IPS-15b (cell line): Measurements from ENCODE around the gene TMEM108.

Source experiments
- H3K27me3 ChIP-seq: one replicate; pipeline ENCODE4 v1.6.1; 2013; ENCODE audit warnings: low read length; ENCODE audit not compliant: control insufficient read depth, insufficient read depth
- H3K36me3 ChIP-seq: one replicate; pipeline ENCODE4 v1.6.1; 2013; ENCODE audit warnings: low read length; ENCODE audit not compliant: control insufficient read depth, insufficient read depth
- H3K4me1 ChIP-seq: one replicate; pipeline ENCODE4 v1.6.1; 2013; ENCODE audit warnings: mild to moderate bottlenecking, low read length; ENCODE audit not compliant: control insufficient read depth, insufficient read depth
- H3K4me3 ChIP-seq: one replicate; pipeline ENCODE4 v1.5.1; 2013; ENCODE audit warnings: low read depth, low read length
- H3K9ac ChIP-seq: one replicate; pipeline ENCODE4 v1.6.1; 2013; ENCODE audit warnings: low read depth, mild to moderate bottlenecking, low read length
- H3K9me3 ChIP-seq: one replicate; pipeline ENCODE4 v1.6.1; 2013; ENCODE audit warnings: mild to moderate bottlenecking, low read length; ENCODE audit not compliant: control insufficient read depth, insufficient read depth

Gene TMEM108

DNA sequence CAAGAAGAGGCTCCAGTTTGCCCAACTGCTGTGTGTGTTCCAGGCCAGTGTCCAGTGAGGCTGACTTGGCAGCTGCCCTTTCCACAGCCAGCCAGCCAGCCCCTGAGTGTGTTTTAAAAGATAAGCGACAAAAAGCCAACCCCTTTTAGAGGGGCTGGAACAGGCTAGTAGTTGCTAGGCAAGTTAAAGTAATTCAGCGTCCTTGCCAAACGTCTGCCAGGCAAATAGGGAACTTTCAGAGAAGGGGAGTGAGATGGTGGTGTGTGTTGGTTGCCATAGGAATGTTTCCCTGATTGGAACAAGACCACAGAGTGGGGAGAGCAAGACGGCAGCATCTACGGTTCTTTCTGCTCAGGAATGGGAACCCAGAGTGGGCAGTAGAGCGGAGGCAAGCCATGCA, 86.3 kb downstream of the TMEM108 start:
- Histone ChIP-seq H3K4me1 (no peaks in the 10 kb centered on the region), H3K4me3 (no peak overlapping the region), H3K9ac (no peak overlapping the region), H3K9me3 (no peaks in the 10 kb centered on the region), H3K36me3 (no peaks in the 10 kb centered on the region), H3K27me3 (no peaks in the 10 kb centered on the region)

DNA sequence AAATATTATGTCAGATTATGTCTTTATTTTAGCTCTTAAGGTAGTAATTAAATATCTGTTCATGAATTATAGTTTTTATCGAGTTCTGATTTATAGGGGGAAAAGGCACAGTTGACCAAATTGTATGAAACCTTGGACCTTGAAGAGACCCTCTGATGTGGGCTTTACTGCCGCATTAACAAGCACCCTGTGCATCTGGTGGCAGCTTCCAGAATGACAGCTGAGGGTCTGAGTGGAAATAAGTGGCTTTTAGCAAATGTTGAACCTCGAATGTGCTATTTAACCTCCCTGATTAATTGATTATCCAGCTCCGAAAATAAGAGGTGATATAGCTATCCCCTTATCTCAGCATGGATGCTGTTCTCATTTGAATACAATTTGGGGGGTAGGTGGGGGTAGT, 87.0 kb downstream of the TMEM108 start:
- H3K4me3 ChIP-seq, result no peak overlapping the region
- H3K36me3 ChIP-seq, result no peaks in the 10 kb centered on the region

DNA sequence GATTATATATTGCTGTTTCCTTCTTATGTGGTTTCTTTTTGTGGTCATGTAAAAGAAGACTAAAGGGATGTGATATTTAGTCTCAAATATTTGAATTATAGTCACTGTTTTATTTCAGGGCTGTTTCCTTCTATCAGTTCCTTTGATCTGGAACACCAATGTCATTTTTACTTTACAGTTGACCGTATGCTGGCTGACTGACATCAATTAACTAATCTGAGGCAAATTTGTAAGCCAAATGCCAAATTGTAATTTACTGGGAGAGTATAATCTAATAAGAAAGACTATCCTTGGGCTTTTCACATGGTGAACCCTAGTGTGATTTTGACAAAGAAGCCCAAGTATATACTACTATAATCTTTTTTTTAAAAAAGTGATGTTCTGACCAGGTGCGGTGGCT, 87.6 kb downstream of the TMEM108 start:
- Histone ChIP-seq H3K4me1 (no peaks in the 10 kb centered on the region), H3K9me3 (no peaks in the 10 kb centered on the region), H3K4me3 (no peak overlapping the region)

More for the DNA sequence above, 87.0 kb downstream of the TMEM108 start:
- H3K27me3 ChIP-seq, result no peaks in the 10 kb centered on the region
- H3K9me3 ChIP-seq, result no peaks in the 10 kb centered on the region
- H3K4me1 ChIP-seq, result no peaks in the 10 kb centered on the region
- H3K9ac ChIP-seq, result no peak overlapping the region

DNA sequence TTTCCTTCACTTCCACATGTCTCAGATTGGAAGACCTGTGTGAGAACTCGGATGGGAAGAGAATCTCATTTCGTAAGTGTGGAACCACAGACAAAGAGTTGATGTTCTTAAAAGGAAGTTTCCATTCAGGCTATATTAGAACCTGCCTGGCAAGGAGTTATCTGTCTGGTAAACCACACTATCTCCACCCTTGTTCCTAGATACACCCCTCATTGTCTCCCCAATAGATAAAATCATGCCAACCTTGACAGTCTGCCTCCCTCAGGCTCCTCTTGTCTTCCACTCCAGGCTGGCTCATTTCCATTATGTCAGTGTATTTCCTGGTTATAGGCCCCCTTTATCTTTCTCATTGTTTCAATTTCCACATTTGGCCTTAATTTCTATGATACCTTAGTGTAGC, 89.2 kb downstream of the TMEM108 start:
- H3K36me3 ChIP-seq, result no peaks in the 10 kb centered on the region
- no peaks in the 10 kb centered on the region for H3K27me3 ChIP-seq
- no peak overlapping the region for H3K9ac ChIP-seq
- no peaks in the 10 kb centered on the region for H3K4me1 ChIP-seq
- H3K9me3 ChIP-seq, result no peaks in the 10 kb centered on the region
- H3K4me3 ChIP-seq, result no peak overlapping the region

More for the DNA sequence above, 87.6 kb downstream of the TMEM108 start:
- Histone ChIP-seq H3K36me3 (no peaks in the 10 kb centered on the region), H3K27me3 (no peaks in the 10 kb centered on the region), H3K9ac (no peak overlapping the region)

DNA sequence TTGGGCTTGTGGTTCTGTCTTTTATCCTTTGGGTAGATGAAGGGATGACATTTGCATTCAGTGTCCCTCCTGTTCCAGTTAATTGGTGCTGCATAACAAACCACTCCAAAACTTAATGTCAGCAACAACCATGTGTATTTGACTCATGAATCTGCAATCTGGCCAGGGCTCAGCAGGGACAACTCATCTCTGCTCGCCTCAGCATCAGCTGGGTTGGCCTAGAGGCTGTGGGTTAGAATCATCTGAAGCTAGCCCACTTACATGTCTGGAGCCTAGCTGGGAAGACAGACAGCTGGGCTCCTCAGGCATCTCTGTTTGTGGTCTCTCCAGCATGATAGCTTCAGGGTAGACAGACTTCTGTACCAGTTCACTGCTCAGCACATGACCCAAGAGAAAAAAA, 92.0 kb downstream of the TMEM108 start:
- Histone ChIP-seq H3K9ac (no peak overlapping the region), H3K36me3 (no peaks in the 10 kb centered on the region), H3K4me1 (no peaks in the 10 kb centered on the region), H3K27me3 (no peaks in the 10 kb centered on the region), H3K4me3 (no peak overlapping the region), H3K9me3 (no peaks in the 10 kb centered on the region)

DNA sequence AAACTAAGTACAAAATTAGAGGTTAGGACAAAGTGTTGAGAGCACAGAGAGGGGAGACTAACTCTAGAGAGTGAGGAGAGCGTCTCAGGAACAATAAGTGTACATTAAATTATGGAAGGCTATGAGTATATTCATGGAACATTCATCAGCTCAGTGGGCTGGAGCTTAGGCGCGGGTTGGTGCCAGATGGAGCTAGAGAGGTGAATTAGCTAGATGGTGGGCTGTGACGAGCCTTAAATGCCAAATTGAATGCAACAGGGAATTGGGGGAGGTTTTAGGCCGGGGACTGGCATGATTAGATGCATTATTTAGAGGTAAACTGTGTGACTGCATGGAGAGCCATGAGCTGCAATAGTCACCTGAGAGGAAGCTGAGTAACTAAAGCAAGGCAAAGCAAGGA, 97.1 kb downstream of the TMEM108 start:
- no peaks in the 10 kb centered on the region for H3K36me3 ChIP-seq
- no peaks in the 10 kb centered on the region for H3K27me3 ChIP-seq
- H3K4me1 ChIP-seq, result no peaks in the 10 kb centered on the region

DNA sequence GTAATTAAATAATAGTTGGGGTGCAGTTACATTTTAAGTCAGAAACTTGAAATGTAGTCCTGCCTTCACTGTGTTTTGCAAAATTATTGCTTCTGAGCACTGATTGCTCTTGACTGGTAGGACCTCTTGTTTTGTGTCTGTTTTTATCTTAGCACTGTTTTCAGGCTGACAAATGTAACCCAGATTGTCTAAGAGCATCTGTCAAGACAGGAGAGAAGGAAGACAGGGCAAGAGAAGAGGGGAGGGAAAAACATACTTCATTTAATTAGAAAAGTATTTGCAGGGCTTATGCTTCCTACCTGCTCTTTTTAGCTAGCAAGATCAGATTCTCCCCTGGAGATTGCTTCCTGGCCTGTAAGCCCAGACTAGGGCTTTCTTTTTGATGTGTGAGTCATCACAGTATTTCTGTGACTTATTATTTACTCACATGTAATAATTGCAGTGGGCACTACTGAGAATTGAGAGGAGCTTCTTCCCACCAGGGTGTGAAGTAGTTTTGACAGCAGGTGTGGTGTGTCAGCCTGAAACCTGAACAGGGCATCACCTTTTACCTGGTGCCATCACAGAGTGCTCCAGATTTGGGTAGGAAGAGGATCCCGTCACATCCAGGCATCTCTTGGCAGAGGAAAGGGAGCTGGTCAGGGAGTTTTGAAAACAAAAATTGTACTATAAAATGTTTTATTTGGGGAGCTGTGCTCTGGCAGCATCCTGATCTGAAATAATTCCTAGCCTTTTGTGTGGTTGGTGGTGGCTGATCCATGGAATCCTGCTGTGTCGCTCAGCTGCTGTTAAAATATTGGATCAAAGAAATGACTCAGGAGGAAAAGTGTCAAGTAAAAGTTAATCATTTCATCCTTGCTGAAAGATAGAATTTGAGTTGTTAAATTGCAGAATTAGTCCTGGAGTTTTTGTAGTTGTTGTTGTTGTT, 98.2 kb downstream of the TMEM108 start:
- no peaks in the 10 kb centered on the region for H3K27me3 ChIP-seq
- no peaks in the 10 kb centered on the region for H3K4me1 ChIP-seq
- no peaks in the 10 kb centered on the region for H3K36me3 ChIP-seq
- no peak overlapping the region for H3K9ac ChIP-seq
- H3K4me3 ChIP-seq, result no peak overlapping the region
- no peaks in the 10 kb centered on the region for H3K9me3 ChIP-seq

More for the DNA sequence above, 97.1 kb downstream of the TMEM108 start:
- no peak overlapping the region for H3K4me3 ChIP-seq
- no peaks in the 10 kb centered on the region for H3K9me3 ChIP-seq
- H3K9ac ChIP-seq, result no peak overlapping the region

DNA sequence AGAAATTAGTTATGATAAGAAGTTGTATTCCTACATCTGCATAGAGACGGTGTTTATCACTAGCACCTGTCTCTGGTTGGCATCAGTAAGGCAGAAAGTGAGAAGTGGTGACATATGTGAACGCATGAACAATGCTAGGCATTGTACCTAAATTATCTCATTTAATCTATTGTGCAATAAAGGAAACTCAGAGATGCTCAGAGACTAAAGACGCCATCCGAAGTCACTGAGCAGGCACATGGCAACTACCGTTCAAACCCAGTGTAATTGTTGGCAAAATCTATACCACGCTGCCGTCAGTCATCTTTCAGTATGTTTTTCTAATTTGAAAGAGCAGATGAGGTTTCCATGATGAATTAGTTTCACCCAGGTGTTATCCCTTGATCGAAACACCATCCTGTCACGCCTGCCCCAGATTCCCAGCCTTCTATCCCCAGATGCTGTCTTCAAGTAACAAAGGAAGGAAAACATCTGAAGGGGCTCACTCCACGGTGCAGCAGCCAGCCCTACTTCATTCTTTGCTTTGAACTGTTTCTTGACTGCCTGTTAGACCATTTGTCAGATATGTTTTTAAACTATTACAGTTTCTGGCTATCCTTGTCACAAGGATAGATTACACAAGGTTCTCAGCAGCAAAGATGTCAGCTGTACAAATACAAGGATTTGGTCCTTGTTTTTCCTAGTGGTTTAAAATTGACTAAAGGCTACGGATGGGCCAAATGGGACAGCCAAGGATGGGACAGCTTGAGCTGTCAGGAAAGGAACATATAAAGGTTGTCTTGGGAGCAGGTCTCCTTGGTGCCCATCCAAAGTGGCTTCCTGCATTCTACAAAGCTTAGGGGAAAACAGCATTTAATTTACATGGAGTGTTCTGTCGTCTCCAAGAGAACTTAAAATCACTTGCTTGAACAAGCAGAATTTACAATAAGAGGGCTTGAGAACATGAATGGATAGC, 99.1 kb downstream of the TMEM108 start:
- no peak overlapping the region for H3K9ac ChIP-seq
- H3K9me3 ChIP-seq, result no peaks in the 10 kb centered on the region
- no peaks in the 10 kb centered on the region for H3K4me1 ChIP-seq
- H3K4me3 ChIP-seq, result no peak overlapping the region
- H3K36me3 ChIP-seq, result no peaks in the 10 kb centered on the region
- H3K27me3 ChIP-seq, result no peaks in the 10 kb centered on the region

DNA sequence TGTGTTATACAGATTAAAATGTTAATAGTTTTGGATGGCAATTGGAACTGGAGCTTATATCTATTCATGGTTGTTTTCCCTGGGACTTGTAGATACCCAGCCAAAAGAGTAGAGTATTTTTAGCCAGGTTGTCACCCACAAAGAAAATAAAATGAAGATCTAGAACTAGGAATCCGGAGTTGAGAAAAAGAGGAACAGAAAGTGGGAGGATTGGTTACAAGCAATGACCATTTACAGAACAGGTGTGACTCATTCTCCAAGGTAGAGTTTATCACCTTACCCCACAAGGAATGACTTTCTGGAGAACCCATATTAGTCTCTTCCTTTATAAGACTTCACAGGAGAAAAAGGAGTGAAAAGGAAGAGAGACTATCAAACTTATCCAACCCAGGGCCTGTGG, 99.8 kb downstream of the TMEM108 start:
- Histone ChIP-seq H3K9me3 (no peaks in the 10 kb centered on the region), H3K36me3 (no peaks in the 10 kb centered on the region), H3K4me1 (no peaks in the 10 kb centered on the region), H3K4me3 (no peak overlapping the region), H3K9ac (no peak overlapping the region), H3K27me3 (no peaks in the 10 kb centered on the region)

DNA sequence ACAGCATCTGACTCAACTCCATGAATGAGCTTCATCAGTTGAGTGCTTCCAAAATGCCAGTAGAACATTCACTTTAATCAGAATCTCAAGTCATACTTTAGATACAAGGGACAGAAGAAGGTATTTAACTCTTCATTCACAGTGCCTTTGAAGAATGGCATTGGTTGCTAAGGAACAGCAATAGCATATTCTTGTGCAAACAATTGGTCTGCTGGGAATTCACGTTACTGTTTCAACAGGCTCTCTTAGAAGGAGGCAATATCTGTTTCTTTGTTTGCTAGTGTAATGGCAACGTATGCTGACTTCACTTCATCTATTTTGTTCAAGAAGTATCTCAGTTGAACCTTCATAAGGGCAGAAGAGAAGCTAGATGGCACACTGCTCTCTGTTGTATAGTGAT, 113.9 kb downstream of the TMEM108 start:
- Histone ChIP-seq H3K27me3 (no peaks in the 10 kb centered on the region), H3K4me1 (no peaks in the 10 kb centered on the region), H3K9me3 (no peaks in the 10 kb centered on the region), H3K36me3 (no peaks in the 10 kb centered on the region), H3K9ac (no peak overlapping the region), H3K4me3 (no peak overlapping the region)

DNA sequence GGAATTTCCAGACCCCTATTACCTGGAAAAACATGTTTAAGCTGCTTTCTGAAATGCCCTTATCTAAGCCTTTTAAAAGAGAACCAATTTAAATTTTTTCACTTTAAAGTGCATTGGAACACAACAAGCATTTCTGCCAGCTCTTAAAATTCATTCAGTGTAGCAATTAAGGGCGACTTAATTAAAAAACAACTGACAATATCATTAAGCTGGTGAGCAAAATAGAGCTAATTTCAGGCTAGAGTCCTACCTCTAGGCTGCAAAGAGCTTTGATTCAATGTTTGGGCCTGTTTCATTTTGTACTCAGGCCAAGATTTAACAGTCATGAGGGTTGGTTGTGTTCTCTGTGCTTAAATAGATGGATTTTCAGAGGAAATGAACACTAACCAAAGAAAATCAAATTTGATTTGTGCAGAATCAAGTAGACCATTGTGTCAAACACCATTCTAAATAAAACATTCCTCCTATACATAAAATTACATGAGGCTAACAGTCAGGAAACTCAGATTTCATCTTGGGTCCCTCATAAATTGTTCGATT, 114.6 kb downstream of the TMEM108 start:
- Histone ChIP-seq H3K9ac (no peak overlapping the region), H3K9me3 (no peaks in the 10 kb centered on the region), H3K4me3 (no peak overlapping the region), H3K4me1 (no peaks in the 10 kb centered on the region), H3K27me3 (no peaks in the 10 kb centered on the region), H3K36me3 (no peaks in the 10 kb centered on the region)
